HG03521 (cell line): ENCODE measurements around the gene ITM2A.
A peak's percentile ranks its signal among the peaks of the same experiment; 100 is the strongest.

Experiments used
- ATAC-seq: cut with Tn5 transposase; IDR thresholded peaks from one replicate; pipeline ENCODE4 v1.9.1; 2021; ENCODE audit warnings: mild to moderate bottlenecking, moderate library complexity; ENCODE audit not compliant: unreplicated experiment

The ITM2A gene

GRCh38 chrX:79366873-79367749 is at the start of gene ITM2A:
Gene ITM2A (minus strand): TSS chrX:79367334. CDS start chrX:79367215, 119 bp downstream.
- peak; percentile 76 for ATAC-seq

- no peak for ATAC-seq
Observed at GRCh38 chrX:79415056-79415455, 47.9 kb upstream of the ITM2A start.

GRCh38 chrX:79413963-79414362 is 46.8 kb upstream of the ITM2A start:
- ATAC-seq = no peak

GRCh38 chrX:79412972-79413371 is 45.8 kb upstream of the ITM2A start:
- no peak for ATAC-seq

GRCh38 chrX:79412166-79412565 is 45.0 kb upstream of the ITM2A start:
- no peak for ATAC-seq

- ATAC-seq = no peak
Observed at GRCh38 chrX:79409657-79410056, 42.5 kb upstream of the ITM2A start.

GRCh38 chrX:79408623-79409322 is 41.6 kb upstream of the ITM2A start:
- ATAC-seq = no peak

GRCh38 chrX:79400623-79401022 is 33.5 kb upstream of the ITM2A start:
- no peak for ATAC-seq

GRCh38 chrX:79375340-79375739 is 8.2 kb upstream of the ITM2A start:
- no peak for ATAC-seq

GRCh38 chrX:79371640-79372039 is 4.5 kb upstream of the ITM2A start:
- ATAC-seq = no peak

GRCh38 chrX:79371101-79371500 is 4.0 kb upstream of the ITM2A start:
- no peak for ATAC-seq

- no peak for ATAC-seq
Observed at GRCh38 chrX:79369871-79370270, 2.7 kb upstream of the ITM2A start.

- ATAC-seq = no peak
Observed at GRCh38 chrX:79368441-79368840, 1.3 kb upstream of the ITM2A start.

- no peak for ATAC-seq
Observed at GRCh38 chrX:79367907-79368306, 773 bp upstream of the ITM2A start.

- ATAC-seq = no peak
Observed at GRCh38 chrX:79366556-79366872, 620 bp downstream of the ITM2A start.

GRCh38 chrX:79365591-79365990 is 1.5 kb downstream of the ITM2A start:
- no peak for ATAC-seq

GRCh38 chrX:79364306-79364705 is 2.8 kb downstream of the ITM2A start:
- no peak for ATAC-seq

- no peak for ATAC-seq
Observed at GRCh38 chrX:79361192-79361870, 5.8 kb downstream of the ITM2A start.

- no peak for ATAC-seq
Observed at GRCh38 chrX:79336869-79337815, 30.0 kb downstream of the ITM2A start.

- ATAC-seq = no peak
Observed at GRCh38 chrX:79330022-79330421, 37.1 kb downstream of the ITM2A start.
